Osteocyte (in vitro differentiated cells): Measurements from ENCODE around the gene GREB1. TPM values are rescaled to one million over a fixed set of nuclear protein-coding genes. Genes with fewer than 3 reads are reported as not detected.

Experiments used
- DNase-seq: peaks from one replicate; pipeline ENCODE4 v3.0.0; 2021; ENCODE audit warnings: mixed read lengths; ENCODE audit not compliant: unreplicated experiment; ENCODE audit errors: extremely low spot score
- H3K27ac Mint-ChIP-seq: one replicate; pipeline ENCODE4 v1.8.0; 2021; ENCODE audit warnings: mild to moderate bottlenecking, mixed read lengths; ENCODE audit not compliant: unreplicated experiment
- H3K27me3 Mint-ChIP-seq: one replicate; pipeline ENCODE4 v1.8.0; 2021; ENCODE audit warnings: mixed read lengths; ENCODE audit not compliant: unreplicated experiment
- H3K36me3 Mint-ChIP-seq: one replicate; pipeline ENCODE4 v1.8.0; 2021; ENCODE audit warnings: mixed read lengths; ENCODE audit not compliant: unreplicated experiment
- H3K4me1 Mint-ChIP-seq: one replicate; pipeline ENCODE4 v1.8.0; 2021; ENCODE audit warnings: mixed read lengths; ENCODE audit not compliant: unreplicated experiment
- H3K4me3 Mint-ChIP-seq: one replicate; pipeline ENCODE4 v1.8.0; 2021; ENCODE audit warnings: mild to moderate bottlenecking, moderate library complexity, mixed read lengths; ENCODE audit not compliant: unreplicated experiment
- H3K9me3 Mint-ChIP-seq: one replicate; pipeline ENCODE4 v1.8.0; 2021; ENCODE audit warnings: mixed read lengths; ENCODE audit not compliant: unreplicated experiment
- CTCF ChIP-seq: fragments of 200-600 bp; sonication (generic); IDR thresholded peaks from 2 replicates; pipeline ENCODE4 v1.5.0; 2021; ENCODE audit warnings: antibody characterized with exemption, mild to moderate bottlenecking, moderate library complexity
- total RNA-seq: library from RNA; stranded (reverse); gene quantifications from 2 replicates; pipeline ENCODE4 v1.2.1, GENCODE V29; 2021

The GREB1 gene
- total RNA-seq, 1 donor from 2014 or later: 0.54 TPM

GRCh38 chr2:11644293-11644692 lies 110.4 kb downstream of the GREB1 start:
- H3K4me3 Mint-ChIP-seq: no peak overlapping the region
- DNase-seq: no peak
- no peaks in the 10 kb centered on the region for H3K9me3 Mint-ChIP-seq
- TF ChIP-seq CTCF: no peak
- no peak overlapping the region for H3K27ac Mint-ChIP-seq
- peaks cover 47% of the 10 kb centered on the region for H3K27me3 Mint-ChIP-seq
- no peaks in the 10 kb centered on the region for H3K4me1 Mint-ChIP-seq
- H3K36me3 Mint-ChIP-seq: no peaks in the 10 kb centered on the region

DNA sequence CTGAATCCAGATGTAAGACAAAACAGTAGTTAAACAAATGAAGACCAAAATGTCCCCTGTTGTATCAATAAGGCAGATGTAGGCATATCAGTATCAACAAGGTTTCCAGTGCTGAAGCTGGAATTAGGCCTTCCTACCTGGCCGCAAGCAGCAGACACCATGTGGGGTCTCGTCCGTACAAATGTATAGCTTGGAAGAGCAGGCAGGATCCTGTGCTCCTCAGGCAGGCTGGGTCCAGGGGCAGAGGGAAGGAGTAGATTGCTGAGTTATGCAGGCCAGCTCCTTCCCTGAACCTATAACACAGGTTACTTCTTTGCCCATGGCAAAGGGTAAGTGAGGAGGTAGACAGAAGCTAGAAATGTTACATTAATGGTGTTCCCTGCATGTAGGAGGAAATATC lies 112.7 kb downstream of the GREB1 start:
- H3K4me3 Mint-ChIP-seq: no peak overlapping the region
- no peak overlapping the region for H3K27ac Mint-ChIP-seq
- H3K36me3 Mint-ChIP-seq: no peaks in the 10 kb centered on the region
- no peaks in the 10 kb centered on the region for H3K9me3 Mint-ChIP-seq
- peaks cover 50% of the 10 kb centered on the region for H3K27me3 Mint-ChIP-seq
- no peak for TF ChIP-seq CTCF
- no peaks in the 10 kb centered on the region for H3K4me1 Mint-ChIP-seq
- no peak for DNase-seq

DNA sequence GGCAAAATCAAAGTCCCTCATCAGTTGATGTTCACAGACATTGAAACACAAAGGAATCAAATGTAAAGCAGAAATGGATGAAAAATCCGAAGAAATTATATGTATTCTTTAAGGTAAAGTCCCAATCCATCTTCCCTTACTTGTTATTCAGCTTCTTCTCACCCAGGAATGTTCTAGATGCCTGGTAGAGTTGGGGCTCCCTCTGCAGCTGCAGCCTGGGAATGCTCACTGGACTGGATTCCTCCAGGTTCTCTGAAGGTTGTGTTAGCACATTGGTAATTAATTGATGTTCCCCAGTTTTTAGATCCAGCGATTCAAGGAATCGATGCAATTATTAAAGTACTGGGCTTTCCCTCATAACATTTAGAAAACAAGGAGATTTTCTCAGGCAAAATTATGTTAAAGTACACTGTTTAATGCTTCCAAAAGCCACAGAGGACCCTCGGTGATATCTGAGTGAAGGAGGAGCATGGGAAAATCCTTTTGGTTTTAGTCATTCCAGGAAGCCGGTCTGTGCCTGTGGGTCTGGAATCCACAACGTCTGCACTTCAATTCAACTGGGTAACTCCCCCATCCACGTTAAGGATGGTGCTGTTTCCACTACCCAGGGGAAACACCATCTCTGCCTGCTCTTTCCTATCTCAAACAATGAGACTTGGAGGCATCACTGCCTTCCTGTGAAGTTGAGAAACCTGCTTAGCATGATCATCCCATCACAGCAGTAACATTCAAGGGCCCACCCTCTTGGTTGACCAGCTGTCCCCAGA lies 114.2 kb downstream of the GREB1 start:
- H3K4me3 Mint-ChIP-seq: no peak overlapping the region
- no peak overlapping the region for H3K27ac Mint-ChIP-seq
- H3K4me1 Mint-ChIP-seq: no peaks in the 10 kb centered on the region
- no peaks in the 10 kb centered on the region for H3K9me3 Mint-ChIP-seq
- no peaks in the 10 kb centered on the region for H3K36me3 Mint-ChIP-seq
- H3K27me3 Mint-ChIP-seq: peaks cover 50% of the 10 kb centered on the region
- TF ChIP-seq CTCF: peak; percentile 48
- DNase-seq: no peak

GRCh38 chr2:11649093-11649492 lies 115.2 kb downstream of the GREB1 start:
- Mint-ChIP-seq H3K27ac (no peak overlapping the region), H3K27me3 (peaks cover 49% of the 10 kb centered on the region), H3K4me3 (no peak overlapping the region), H3K9me3 (no peaks in the 10 kb centered on the region), H3K36me3 (no peaks in the 10 kb centered on the region), H3K4me1 (no peaks in the 10 kb centered on the region)
- TF ChIP-seq CTCF: no peak
- no peak for DNase-seq

DNA sequence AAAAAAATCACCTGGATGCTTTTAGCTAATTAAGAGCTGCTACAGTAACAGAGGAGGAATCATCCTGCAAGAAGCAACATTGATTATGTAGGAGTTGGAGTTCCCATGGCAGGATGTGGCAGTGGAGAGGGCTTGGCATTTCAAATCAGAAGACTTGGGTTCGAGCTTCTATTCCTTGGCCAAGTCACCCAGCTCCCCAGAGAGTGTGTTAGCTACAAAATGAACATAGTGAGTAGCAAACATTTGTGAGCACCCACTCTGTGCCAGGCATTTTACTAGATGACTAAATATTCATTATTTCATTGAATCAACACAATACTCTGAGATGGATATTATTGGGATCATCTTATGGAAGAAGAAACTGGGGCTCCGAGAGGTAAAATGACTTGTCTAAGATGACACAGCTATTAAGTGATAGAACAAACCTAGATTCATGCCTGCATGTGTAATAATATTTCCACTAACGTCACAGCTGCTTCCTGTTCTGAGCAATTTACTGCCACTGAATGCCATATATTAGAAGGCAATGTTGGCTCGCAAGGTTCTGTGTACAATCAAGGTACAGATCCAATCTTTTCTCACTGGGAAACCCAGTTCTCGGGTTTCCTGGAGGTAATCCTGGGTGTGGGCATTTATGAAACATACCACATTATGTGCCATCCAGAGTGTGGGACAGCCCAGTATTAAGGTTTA lies 118.2 kb downstream of the GREB1 start:
- no peaks in the 10 kb centered on the region for H3K9me3 Mint-ChIP-seq
- peaks cover 49% of the 10 kb centered on the region for H3K27me3 Mint-ChIP-seq
- DNase-seq: no peak
- H3K4me3 Mint-ChIP-seq: no peak overlapping the region
- H3K4me1 Mint-ChIP-seq: no peaks in the 10 kb centered on the region
- H3K27ac Mint-ChIP-seq: no peak overlapping the region
- no peaks in the 10 kb centered on the region for H3K36me3 Mint-ChIP-seq
- no peak for TF ChIP-seq CTCF
